Activated effector memory CD4-positive, alpha-beta T cell treated with anti-CD3 and anti-CD28 coated beads, Interleukin-2, amount 50 U/mL, for 16 hours (primary cell): ENCODE measurements around the gene DAB2IP.
"Not testable (repeated sequence)": the region's sequence is repeated elsewhere in the genome, so short reads cannot be mapped to it uniquely, and the experiment has no call there.

Source experiments
- DNase-seq: peaks from one replicate; pipeline ENCODE4 v3.0.0-alpha.2; 2020

DAB2IP gene

DNA sequence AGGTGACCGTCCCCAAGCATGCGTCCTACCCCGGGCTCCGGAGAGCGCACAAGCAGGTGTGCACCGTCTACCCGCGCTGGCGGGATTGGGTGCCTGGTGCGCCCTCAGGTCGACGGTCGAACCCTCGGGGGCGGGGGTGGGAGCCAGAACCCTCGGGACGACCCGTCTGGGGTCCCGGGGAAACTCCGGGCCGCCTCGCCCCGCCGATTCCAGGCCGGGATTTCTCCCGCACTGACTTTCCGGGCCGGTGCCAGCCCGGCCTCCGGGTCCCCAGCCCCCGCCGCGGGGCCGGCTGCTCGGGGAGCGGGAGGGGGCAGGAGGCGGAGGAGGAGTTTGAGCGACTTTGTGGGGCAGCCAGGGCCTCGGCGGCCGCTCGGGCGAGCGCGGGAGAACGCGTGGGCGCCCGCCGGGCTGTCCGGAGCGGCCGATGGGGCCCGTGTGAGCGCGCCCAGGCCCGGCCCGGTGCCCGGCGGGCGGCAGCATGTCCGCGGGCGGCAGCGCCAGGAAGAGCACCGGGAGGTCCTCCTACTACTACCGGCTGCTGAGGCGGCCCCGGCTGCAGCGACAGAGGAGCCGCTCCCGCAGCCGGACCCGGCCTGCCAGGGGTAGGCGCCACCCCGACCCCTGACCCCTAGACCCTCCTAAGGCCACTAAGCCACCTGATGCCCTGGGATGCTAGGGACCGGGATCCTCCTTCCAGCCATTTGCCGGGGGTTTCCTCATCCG is at the start of gene DAB2IP:
TSS of gene DAB2IP (plus strand) at position 340 of the 726 bp plus-strand sequence. CDS start at position 482, 142 bp downstream.
- no peak for DNase-seq

DNA sequence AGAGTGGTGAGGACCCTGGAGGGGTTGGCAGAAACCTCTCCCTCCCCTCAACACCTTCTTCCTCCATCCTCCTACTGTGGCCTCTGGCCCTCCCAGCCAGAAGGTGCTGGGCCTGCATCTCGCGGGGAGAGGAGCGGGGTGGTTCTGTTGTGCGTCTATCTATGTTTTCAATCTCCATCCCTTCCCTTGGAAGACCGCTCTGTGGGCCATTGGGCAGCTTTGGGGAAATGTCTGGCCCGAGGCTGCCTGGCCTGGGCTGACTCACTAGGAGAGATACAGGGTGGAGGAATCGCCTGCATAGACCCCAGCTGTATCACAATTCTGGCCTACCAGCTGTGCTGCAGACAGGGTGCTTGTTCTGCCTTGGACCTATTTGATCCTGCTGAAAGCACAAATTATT is 48.4 kb upstream of the DAB2IP start:
- DNase-seq = no peak

DNA sequence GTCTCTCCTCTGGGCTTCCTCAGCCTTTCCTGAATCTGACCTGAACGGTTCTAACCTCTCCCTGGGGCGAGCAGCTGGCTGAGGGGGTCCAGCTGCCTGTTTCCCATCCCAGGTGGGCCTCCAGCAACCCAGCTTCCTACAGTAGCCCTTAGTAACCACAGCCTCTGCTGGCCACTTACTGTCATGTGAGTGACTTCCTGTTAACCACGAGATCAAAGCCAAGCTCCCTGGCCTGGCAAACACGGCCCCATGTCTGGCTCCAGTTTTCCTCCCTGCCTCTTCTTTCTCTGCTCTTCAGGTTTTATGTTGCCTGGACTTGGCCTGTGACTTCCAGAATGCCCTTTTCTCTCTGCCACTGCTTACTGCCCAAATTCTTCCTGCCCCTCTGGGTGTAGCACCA is 47.2 kb upstream of the DAB2IP start:
- DNase-seq = no peak

DNA sequence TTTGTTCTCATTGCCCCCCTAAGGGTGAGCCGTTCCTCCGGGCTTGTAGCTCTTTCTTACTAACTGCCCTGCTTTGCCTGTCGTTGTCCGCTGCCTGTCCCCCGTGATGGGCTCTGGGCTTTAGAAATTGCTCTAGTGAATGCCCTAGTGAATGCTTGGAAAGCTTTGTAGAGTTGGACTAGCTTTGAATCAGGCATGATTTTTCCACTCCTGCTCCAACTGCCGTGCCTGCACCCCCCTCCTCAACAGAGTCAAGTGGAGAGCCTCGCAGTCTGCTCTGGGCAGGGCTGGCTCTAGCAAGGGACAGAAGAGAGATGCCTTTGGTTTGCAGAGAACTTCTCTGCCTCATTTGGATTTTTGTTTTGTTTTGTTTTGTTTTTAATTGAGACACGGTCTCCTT is 46.8 kb upstream of the DAB2IP start:
- no peak for DNase-seq

DNA sequence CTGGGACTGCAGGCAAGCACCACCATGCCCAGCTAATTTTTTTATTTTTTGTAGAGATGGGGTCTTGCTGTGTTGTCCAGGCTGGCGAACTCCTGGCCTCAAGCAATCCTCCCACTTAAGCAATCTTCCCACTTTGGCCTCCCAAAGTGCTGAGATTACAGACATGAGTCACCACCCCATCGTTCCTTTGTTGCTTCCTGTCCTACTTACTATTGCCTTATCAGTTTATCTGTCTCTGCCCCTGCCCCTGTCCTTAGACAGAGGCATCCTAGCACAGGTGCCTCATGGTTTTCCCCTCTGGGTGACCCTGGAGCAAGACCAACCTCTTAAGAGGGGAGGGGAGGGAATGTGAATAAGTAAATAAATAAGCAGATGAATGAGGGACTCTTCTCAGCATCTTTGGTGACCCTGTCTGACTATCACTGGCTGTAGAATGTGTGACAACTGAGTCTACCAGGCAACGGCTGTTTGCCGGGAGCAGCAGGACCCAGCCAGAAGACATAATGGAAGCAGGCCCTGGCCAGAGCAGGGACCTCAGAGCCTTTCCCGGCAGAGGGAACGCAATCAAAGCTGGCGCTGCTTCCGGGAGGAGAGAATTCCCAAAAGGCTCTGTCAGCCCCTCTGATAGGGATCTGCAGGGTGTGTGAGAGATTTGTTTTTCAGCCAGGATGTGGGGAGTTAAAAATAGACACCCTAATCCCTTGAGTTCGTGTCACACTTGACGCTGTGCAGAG is 43.8 kb upstream of the DAB2IP start:
- DNase-seq = no peak

DNA sequence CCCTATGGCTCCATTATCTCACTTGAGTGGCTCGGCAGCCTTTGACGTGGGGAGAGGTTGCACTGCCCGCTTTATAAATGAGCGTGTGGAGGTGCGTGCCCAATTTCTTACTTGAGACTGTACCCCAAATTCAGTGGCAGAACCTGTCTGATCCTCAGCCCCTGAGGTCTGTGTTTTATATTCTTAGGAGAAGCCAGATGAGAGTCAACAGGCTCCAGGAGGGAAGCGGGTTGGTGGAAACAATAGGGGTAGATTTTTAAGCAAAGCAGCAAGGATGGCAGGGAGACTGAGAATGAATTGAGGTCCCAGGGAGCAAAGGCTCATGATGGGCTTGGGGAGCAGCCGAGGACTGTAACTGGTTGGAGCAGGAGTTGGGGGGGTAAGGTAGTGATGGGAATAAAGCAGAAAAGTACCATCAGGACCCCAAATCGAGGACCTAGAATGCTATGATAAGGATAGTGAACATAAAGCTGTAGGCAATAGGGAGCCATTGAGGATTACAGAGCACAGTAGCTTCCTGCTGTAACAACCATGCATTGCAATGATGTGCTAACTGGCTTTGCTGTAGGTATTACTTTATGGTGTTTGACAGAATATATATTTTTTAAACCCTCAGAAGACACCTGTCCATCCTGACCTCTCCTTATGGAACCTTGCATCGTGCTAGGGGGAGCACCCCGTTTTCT is 43.1 kb upstream of the DAB2IP start:
- DNase-seq = no peak

DNA sequence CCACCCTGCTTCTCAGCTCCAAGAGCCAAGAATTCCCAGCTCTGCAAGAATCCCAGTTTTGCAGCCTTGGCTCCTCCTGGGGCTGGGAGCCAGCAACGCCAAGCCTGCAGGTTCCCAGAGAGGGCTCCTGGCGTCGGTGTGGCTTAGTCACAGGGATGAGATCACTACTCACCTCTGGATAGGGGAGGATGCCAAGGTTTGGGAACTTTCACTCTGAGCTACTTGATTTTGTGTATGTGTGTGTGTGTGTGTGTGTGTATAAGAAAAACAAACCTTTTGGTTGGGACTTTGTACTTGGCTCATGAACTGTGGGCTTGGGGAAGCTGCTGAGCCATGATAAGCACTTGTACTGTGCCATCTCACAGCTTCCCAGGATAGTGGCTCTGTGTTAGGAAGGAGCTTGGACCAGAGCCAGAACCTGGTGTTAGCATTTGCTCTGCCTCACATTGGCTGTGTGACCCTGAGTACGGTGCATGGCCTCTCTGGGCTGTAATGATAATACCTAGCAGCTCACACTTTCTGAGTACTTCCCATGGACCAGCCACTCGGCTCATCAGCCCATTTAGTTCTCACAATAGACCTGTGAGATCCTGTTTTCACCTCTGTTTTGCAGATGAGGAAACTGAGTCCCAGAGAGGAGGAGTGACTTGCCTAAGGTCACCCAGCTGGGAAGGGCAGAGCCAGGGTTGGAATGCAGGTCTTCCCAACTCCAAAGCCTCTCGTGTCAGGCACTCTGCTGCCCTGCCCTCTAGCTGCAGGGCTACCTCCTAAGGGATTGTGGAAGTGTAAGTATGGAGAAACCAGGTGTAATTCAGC is 41.4 kb upstream of the DAB2IP start:
- no peak for DNase-seq

DNA sequence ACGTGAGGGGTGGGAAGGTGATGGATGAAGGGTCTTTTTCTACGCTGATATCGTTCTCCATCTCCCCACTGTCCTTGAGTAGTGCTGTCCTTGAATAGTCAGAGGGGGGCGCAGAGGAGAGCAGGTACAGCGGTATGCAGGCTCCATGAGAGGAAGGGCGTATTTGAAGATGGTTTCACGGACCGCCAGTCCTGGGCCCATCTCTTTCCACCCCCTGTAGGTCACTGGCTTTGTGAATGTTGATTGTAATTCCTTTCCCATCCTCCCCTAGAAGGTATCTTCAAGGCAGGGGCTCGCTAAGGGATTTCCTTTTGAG is 40.8 kb upstream of the DAB2IP start:
- DNase-seq = no peak

DNA sequence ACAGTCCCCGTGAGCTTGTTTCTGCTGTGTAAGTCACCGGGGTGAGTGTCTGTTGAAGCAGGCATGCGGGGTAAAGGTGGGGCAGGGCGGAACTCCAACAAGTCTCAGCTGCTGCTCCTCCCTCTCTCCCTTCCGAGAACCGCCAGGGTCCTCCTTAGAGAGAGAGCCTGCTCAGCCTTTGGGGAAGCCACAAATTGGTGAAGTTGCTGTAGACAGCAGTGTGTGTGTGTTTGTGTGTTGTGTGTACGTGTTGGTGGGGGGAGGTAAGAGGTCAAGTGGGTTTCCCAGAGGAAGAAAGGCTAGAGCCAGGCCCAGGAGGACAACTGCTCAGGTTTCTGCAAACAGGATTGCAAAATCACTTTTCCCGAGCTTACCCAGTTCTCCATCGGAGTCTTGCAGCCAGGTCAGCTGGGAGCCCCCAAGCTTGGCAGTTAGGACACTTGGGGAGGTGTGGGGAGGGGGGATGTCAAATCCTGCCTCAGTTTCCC is 38.9 kb upstream of the DAB2IP start:
- no peak for DNase-seq

DNA sequence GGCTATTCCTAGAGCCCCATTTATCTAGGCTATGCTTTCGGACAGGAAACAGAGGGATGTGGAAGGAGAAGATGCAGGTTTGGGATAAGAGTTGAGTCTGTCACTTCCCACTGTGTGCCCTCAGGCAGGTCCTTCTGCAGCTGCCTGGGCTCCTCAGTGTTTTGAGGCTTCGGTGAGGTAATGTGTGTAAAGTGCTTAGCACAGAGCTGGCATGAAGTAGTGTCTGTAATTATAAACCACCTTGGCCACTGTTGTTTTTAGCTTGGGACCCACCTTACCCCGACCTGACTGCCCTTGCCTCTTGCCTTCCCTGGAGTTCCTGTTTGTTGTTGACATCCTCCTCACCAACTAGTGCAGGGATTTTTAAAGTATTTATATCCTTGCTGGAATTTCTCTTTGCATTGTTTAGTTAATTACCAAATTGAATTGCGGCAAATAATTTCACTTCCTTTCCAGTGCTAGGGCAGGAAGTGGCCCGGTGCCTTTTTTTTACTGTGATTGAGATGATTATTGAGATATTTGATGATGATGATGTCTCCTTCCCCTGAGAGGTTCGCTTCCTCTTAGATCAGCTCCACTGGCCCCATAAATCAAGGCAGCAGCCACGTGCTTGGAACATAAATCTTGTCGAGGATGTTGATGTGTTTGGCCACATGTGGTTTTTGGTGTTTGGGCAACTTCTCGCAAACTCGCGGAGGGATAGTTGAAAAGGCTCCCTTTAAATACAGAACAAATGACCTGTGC is 38.3 kb upstream of the DAB2IP start:
- no peak for DNase-seq

DNA sequence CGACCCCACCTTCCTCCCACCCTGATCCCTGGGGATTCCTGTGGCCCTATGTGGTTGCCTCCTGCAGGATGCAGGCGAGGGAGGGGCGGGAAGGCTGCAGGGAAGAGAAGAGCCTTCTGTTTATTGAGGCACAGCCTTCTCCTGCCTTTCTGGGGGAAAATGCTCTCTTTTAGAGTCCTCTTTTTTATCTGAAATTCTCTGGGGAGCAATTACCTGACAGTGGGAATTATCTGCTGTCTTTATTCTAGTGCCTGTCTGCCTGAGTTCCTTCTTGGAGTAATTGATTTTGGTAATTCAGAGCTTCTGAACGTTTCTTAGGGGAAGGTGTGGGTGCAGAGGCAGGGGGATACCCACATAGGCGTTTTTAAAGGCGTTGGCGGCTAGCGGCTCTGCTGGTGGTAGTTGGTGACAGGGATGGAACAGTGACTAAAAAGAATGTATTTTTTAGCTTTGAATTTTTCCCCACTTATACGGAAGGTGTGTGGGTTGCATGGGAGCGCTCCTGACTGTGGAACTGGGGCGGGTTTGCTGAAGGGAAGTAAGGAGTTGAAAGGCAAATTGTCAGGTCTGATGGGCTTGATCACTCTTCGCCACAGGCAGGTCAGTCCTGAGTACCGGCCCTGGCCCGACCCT is 35.2 kb upstream of the DAB2IP start:
- no peak for DNase-seq

DNA sequence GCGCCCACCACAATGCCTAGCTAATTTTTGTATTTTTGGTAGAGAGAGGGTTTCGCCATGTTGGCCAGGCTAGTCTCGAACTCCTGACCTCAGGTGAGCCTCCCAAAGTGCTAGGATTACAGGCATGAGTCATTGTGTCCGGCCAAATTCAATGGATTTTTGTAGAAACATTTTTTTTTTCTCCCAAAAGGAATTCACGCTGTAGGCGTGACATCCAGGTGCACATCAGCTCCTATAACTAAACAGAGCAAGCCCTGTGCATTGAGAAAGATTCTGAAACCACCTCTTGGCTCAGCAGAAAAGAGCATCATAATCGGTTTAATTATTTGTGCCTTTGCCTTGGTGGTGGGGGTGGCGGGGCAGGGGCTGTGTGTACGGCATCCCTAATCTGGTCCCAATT is 32.9 kb upstream of the DAB2IP start:
- DNase-seq = no peak

DNA sequence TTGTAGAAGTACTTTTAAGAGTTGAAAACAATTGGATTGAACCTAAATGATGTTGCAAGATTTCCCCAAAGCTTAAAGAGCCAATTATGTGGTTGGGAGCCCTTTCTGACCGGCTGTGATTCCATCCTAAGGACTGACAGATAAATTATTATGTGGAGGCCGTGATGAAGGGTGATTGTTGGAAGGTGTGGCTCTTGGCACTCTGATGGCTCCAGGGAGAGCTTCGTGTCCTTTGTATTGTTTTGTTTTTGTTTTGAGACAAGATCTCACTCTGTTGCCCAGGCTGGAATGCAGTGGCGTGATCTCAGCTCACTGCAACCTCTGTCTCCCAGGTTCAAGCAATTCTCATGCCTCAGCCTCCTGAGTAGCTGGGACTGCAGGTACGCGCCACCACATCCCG is 32.5 kb upstream of the DAB2IP start:
- not testable (repeated sequence) for DNase-seq

DNA sequence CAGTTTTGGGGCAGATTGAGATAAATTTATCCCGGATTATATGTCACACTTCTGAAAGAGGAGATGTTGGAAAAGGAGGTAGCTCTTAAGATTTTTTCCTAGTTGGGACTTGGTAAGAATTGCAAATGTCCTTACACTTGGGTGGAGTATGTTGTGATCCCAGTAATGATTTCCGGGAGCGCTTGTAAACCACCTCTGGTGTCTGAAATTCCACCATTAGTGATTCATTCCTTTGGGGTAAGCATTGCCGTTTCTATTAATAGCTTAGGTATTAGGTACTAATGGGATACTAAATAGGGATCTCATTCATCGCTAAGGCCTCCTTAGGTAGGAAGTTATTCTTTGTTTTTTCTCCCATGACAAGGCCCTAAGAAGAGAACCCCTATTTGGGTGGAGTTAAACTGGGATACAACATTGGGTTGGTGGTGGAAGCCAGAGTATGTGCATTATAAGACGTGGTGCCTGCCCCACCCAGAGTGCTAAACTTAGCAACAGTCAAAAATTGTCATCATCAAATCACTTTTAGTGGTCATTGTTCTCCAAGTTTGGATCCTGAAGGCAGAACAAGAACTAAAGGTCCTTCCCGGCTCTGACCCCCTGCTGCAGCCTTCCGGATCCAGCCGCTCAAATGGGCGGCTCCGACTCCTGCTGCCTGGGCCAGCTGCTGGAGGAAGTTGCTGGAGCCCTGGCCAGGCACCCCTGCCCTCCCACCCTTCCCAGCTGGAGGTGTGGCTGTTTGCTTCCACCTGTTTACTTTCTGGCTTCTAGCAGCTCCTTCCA is 31.7 kb upstream of the DAB2IP start:
- DNase-seq = no peak

DNA sequence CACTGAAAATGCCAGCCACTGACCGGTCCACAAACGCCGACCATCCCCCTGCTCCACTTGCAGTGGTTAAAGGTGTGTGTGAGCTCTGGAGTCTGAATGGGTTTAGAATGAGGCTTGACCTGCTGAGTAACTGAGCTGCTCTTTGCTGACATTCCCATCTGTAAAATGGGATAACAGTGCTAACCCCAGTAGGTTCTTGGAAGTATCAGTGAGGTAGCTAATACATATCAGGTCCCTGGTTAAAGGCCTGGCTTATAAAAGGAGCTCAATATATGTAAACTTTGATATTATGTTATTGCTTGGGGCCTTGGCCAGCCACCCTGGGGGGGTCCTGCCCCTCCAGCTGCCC is 31.1 kb upstream of the DAB2IP start:
- no peak for DNase-seq

DNA sequence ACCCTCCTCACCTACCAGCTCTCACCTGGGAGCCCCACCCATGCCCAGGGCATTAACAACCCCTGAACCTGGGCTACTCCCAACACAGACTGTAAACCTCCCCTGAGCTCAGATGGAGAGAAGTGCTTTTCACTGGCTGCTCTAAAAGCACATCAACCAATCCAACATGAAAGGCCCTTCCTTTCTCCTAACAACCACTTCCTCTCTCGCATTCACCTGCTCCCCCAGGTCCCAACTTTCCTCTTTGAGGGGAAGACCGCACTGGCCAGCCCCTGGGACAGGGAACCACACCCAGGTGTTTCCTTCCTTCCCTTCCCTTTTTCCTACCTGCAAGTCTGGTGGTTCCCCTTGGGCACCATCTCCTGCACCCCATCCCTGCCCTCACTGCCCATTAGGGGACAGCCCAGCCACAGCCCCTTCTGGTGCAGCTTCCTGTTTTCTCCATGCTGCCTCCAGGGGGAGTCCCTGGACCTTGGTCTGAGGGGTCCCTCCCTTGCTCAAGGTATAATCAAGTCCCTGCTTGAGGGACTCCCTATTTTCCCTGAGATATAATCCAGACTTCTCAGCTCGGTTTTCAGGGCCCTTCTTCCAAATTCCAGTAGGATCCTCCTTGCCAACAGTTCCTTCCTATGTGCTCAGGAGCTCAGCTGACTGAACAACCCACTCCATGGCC is 30.5 kb upstream of the DAB2IP start:
- DNase-seq = no peak

DNA sequence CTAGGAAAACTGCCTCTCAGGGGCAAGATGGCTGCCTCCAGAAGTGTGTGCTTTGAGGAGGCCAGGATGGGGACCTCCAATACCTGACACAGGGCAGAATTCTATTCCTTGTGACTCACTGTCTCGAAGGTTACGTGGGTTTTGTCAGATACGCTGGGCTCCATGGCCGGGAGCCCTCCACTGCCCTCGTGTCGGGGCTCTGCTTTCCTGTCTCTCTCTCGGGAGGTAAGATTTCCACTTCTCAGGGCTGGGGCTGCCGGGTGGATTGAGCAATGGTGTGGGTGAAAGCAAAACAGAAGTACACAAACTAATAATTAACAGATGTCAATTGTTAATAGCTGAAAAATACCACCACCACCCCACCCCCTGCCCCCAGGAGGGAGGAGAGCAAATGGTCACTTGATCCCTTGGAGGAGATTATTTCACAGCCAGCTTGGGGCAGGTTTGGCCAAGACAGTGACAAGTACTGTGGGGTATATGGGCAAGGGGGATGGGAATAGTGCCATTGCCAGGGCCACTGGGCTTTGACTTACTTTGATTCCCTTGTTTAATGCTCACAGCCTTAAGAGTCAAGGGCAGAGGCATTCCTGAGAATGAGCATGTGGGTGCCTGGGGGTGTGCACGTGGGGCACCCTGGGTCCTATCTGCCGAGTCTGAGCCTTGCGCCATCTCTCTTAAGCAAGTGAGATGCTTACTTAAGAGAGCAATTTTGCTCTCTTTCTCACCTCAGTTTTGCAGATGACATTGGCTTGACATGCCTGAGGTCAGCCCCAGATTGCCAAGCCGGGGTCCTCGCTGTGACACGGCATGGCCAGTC is 28.8 kb upstream of the DAB2IP start:
- no peak for DNase-seq

DNA sequence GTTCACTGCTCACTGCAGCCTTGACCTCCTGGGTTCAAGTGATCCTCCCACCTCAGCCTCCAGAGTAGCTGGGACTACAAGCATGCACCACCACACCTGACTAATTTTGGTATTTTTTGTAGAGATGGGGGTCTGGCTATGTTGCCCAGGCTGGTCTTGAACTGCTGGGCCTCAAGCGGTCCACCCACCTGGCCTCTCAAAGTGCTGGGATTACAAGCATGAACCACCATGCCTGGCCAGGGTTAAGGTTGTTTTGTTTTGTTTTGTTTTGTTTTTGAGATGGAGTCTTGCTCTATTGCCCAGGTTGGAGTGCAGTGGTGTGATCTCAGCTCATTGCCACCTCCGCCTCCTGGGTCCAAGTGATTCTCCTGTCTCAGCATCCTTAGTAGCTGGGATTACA is 28.0 kb upstream of the DAB2IP start:
- not testable (repeated sequence) for DNase-seq

DNA sequence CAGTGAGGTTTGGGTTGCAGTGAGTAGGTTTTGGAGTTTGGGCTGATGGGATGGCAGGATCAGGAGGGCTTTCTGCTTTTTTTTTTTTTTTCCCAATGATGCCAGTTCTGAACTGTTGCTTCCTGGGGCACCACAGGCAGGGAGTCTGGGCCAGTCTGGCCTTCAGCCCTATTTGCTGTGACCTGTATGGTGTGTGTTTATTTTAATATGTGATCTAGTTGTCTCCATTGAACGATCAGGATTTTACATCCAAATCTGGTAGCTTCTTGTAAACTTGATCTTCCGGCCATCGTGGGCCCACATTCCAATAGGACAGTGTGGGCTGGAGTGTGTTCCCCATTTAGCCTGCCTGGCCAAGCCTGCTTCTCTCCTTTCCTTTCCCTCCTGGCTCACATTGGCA is 25.8 kb upstream of the DAB2IP start:
- DNase-seq = no peak

DNA sequence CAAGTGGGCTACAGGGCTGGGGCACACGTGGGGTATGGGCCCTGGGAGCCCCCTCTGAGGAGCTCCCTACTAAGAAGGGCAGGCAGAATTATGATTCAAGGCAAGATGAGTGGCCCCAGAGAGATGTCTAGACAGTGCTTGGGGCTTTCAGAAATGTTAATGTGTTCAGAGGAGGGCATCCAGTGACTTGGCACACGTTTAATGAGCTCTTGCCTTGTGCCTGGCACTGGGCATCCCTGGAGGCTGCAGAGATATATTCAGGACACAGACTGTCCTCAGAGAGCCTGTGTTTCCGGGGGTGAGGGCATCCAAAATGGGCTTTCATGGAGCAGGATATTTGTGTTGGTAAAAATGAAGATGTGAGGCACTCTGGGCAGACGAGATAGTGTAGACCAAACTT is 25.4 kb upstream of the DAB2IP start:
- no peak for DNase-seq
